Muscle of back (tissue), 10 donors: Measurements from ENCODE around the gene IDH3G. TPM values are rescaled to one million over a fixed set of nuclear protein-coding genes. Genes with fewer than 3 reads are reported as not detected.

Source experiments
- polyA plus RNA-seq, 10 donors: library from polyadenylated mRNA; unstranded; fragments of 120-200 nt; gene quantifications; one replicate each; pipeline ENCODE4 v1.2.1, GENCODE V29; 2013; ENCODE audit not compliant: insufficient read length in 10 of 10

The IDH3G gene
- polyA plus RNA-seq, 10 donors = 40.6 to 55.9 (median 44.3) TPM

Other genes starting within 250 kb of the IDH3G start
- gene CCNQ, start 195.2 kb downstream of the IDH3G start, polyA plus RNA-seq = 10 to 100 TPM; 10.5 to 14.4 (median 11.9) TPM
- gene DUSP9, start 147.2 kb downstream of the IDH3G start, polyA plus RNA-seq = under 1 TPM in 9 of 10 donors, not detected in 1; 0.07 to 0.34 (median 0.19) TPM
- 1 to 10 TPM; 2.9 to 7.8 (median 5.1) TPM for gene PNCK, start 120.6 kb downstream of the IDH3G start, polyA plus RNA-seq
- gene SLC6A8, start 106.4 kb downstream of the IDH3G start, polyA plus RNA-seq = 10 to 100 TPM; 22.4 to 41.9 (median 35.3) TPM
- 10 to 100 TPM; 69.1 to 91.2 (median 73.2) TPM for gene BCAP31, start 70.0 kb downstream of the IDH3G start, polyA plus RNA-seq
- gene ABCD1, start 69.5 kb downstream of the IDH3G start, polyA plus RNA-seq = 1 to 10 TPM; 7.0 to 9.9 (median 8.6) TPM
- 1 to 10 TPM in 9 of 10 donors, under 1 TPM in 1; 0.97 to 7.8 (median 3.8) TPM for gene PLXNB3, start 30.1 kb downstream of the IDH3G start, polyA plus RNA-seq
- 100 to 1,000 TPM; 116 to 277 (median 198) TPM for gene SRPK3, start 13.3 kb downstream of the IDH3G start, polyA plus RNA-seq
- 100 to 1,000 TPM; 101 to 153 (median 115) TPM for gene SSR4, start 293 bp upstream of the IDH3G start, polyA plus RNA-seq
- gene PDZD4, start 36.2 kb upstream of the IDH3G start, polyA plus RNA-seq = 1 to 10 TPM; 2.6 to 5.5 (median 3.5) TPM
- gene L1CAM, start 91.8 kb upstream of the IDH3G start, polyA plus RNA-seq = 1 to 10 TPM; 1.8 to 7.4 (median 3.0) TPM
- gene AVPR2, start 110.3 kb upstream of the IDH3G start, polyA plus RNA-seq = 1 to 10 TPM in 3 of 10 donors, under 1 TPM in 7; 0.48 to 1.2 (median 0.76) TPM
- gene ARHGAP4, start 131.9 kb upstream of the IDH3G start, polyA plus RNA-seq = 10 to 100 TPM; 14.7 to 28.5 (median 19.5) TPM
- 10 to 100 TPM; 58.4 to 69.5 (median 61.9) TPM for gene NAA10, start 140.7 kb upstream of the IDH3G start, polyA plus RNA-seq
- 1 to 10 TPM; 1.9 to 6.5 (median 3.0) TPM for gene RENBP, start 150.3 kb upstream of the IDH3G start, polyA plus RNA-seq
- 10 to 100 TPM; 24.8 to 41.3 (median 32.2) TPM for gene HCFC1, start 177.4 kb upstream of the IDH3G start, polyA plus RNA-seq
- 1 to 10 TPM; 2.6 to 7.9 (median 5.4) TPM for gene TMEM187, start 178.4 kb upstream of the IDH3G start, polyA plus RNA-seq
- 10 to 100 TPM; 32.5 to 61.0 (median 46.7) TPM for gene IRAK1, start 225.5 kb upstream of the IDH3G start, polyA plus RNA-seq